ENCODE data around the gene CROCC.

GRCh38 chr1:16970132-16970910 is 48.6 kb downstream of the CROCC start:
- no peak for TF ChIP-seq POLR2A (IDR thresholded peaks at IDR 0.05; ENCODE audit: low read depth, low read length)
- TF ChIP-seq POLR2AphosphoS5 (IDR thresholded peaks at IDR 0.05; ENCODE audit: low read depth, low read length), result no peak
